ENCODE measurements around the gene SF3B3. TPM values are rescaled to one million over a fixed set of nuclear protein-coding genes. Genes with fewer than 3 reads are reported as not detected.

Gene SF3B3
- total RNA-seq = 303 and 324 TPM in 2 replicates
- polyA plus RNA-seq = 143 and 167 TPM in 2 replicates
- polyA plus RNA-seq (2011; cell fraction: cytosol; rRNA removed) = 97.5 and 121 TPM in 2 replicates
- polyA plus RNA-seq (2011; cell fraction: nucleus; rRNA removed) = 202 and 232 TPM in 2 replicates
- polyA plus RNA-seq (2012) = 215 and 228 TPM in 2 replicates
- 242 and 275 TPM in 2 replicates for polyA minus RNA-seq
- polyA minus RNA-seq (2011; cell fraction: cytosol; rRNA and poly(A)+ RNA removed) = 199 TPM
- 107 and 195 TPM in 2 replicates for polyA minus RNA-seq (2011; cell fraction: nucleus; rRNA and poly(A)+ RNA removed)
- Bru-seq, nascent RNA = percentile 93 among the genes with signal in this experiment
- BruChase-seq, experiment 1, labeled RNA remaining after a 6-hour chase = percentile 95 among the genes with signal in this experiment
- BruChase-seq, experiment 2, labeled RNA remaining after a 2-hour chase = percentile 92 among the genes with signal in this experiment
- long read RNA-seq, full-length matches to known transcripts = 85 of 136 reads
- long read RNA-seq, partial matches to known transcripts = 29 of 136 reads
- long read RNA-seq, other reads (novel, unspliced or antisense) = 22 of 136 reads

- Histone ChIP-seq H3K9ac (replicated peaks; ENCODE audit: extremely low read depth, insufficient read depth, low read length) (peak within 1 kb of the TSS; percentile 93), H3K79me2 (ENCODE audit: control insufficient read depth, insufficient read depth, low read length) (peaks cover 64% of the 10 kb centered on the region), H3K27ac (ENCODE audit: insufficient read depth, low read depth, low read length) (peak within 1 kb of the TSS; percentile 82), H3K4me3 (replicated peaks in 1 of 3; ENCODE audit: insufficient read depth in 1 of 3, low read depth in 1 of 3, low read length in 3 of 3) (peak within 1 kb of the TSS; percentile 54 to 94 (median 85)), H3K4me1 (ENCODE audit: control insufficient read depth, extremely low read depth, insufficient read depth, low read length) (peaks cover 43% of the 10 kb centered on the region), H3K36me3 (ENCODE audit: control insufficient read depth in 2 of 2, extremely low read depth in 1 of 2, insufficient read depth in 2 of 2, low read length in 2 of 2) (peaks cover 2 to 3% of the 10 kb centered on the region in 2 experiments), H3K9me1 (replicated peaks; ENCODE audit: control insufficient read depth, extremely low read depth, insufficient read depth, low read length) (no peaks in the 10 kb centered on the region), H4K20me1 (replicated peaks; ENCODE audit: control insufficient read depth, extremely low read depth, insufficient read depth, low read length) (peaks cover 8% of the 10 kb centered on the region), H2AFZ (ENCODE audit: low read depth, low read length) (peak within 1 kb of the TSS; percentile 88), H3K9me3 (replicated peaks; ENCODE audit: control insufficient read depth, insufficient read depth, low read length) (no peaks in the 10 kb centered on the region), H3K4me2 (ENCODE audit: insufficient read depth, low read length) (peak within 1 kb of the TSS; percentile 95), H3K27me3 (ENCODE audit: control insufficient read depth in 2 of 2, insufficient read depth in 2 of 2, low read length in 2 of 2) (no peaks in the 10 kb centered on the region)
- FAIRE-seq (no peak), DNase-seq (ENCODE audit: low read depth, low spot score) (peak; percentile 76)
- no peak for TF ChIP-seq FOS (IDR thresholded peaks at IDR 0.05; ENCODE audit: borderline replicate concordance, insufficient read depth, low read length)
- peak; percentile 66 for TF ChIP-seq MYC (IDR thresholded peaks at IDR 0.05; ENCODE audit: low read depth, low read length)
- TF ChIP-seq MAX (IDR thresholded peaks at IDR 0.05; ENCODE audit: insufficient read depth, insufficient read length) = no peak
- no peak for TF ChIP-seq CTCF (IDR thresholded peaks at IDR 0.05; ENCODE audit: extremely low read depth in 1 of 2, insufficient read depth in 1 of 2, low read depth in 1 of 2, low read length in 2 of 2)
- TF ChIP-seq GATA2 (IDR thresholded peaks at IDR 0.05; ENCODE audit: insufficient read depth, insufficient read length, low read depth, low read length) = no peak
- no peak for TF ChIP-seq JUN (IDR thresholded peaks at IDR 0.05; ENCODE audit: borderline replicate concordance, insufficient read depth, insufficient read length, low read depth)
- peak; percentile 65 for TF ChIP-seq POLR2AphosphoS5 (IDR thresholded peaks at IDR 0.05; ENCODE audit: insufficient read depth, low read depth, low read length)
- TF ChIP-seq POLR2A (IDR thresholded peaks at IDR 0.05; ENCODE audit: low read depth, low read length) = peak; percentile 82
- intact Hi-C loops (cut with micrococcal nuclease) = loop anchor here (1.0 to 2.0 kb wide), 3 partner anchors 85 to 143 kb away; partner anchors contain the start of gene ST3GAL2
- ChIA-PET POLR2A (interaction anchor here (0.7 to 1.7 kb wide), 2 partner anchors 68 to 144 kb away, joined by 4 to 8 read pairs; no protein-coding TSS in a partner anchor), CTCF (interaction anchor here (1.0 to 1.8 kb wide), 6 partner anchors 15 to 247 kb away, joined by 3 to 14 read pairs (median 6); no protein-coding TSS in a partner anchor)
- dilution Hi-C loops (cut with MboI; ENCODE audit: extremely low pct_ligation_motif_present, low sequenced_read_pairs) = no loop called here
- no TSS peak for BruUV-seq (replicated peaks)
Measured at GRCh38 chr16:70523743-70524398, at the start of gene SF3B3. Gene SF3B3 (plus strand): TSS chr16:70523816. CDS start chr16:70526657, 2,841 bp downstream.

All from endothelial cell of umbilical vein (primary cell).